Measurements from ENCODE around the gene PWP1.

GRCh38 chr12:107654873-107655272 lies 30.7 kb upstream of the PWP1 start:
- TF ChIP-seq EZH2 (IDR thresholded peaks at IDR 0.05; ENCODE audit: borderline replicate concordance, low read depth, low read length, severe bottlenecking): no peak
- no peak for TF ChIP-seq CTCF (IDR thresholded peaks at IDR 0.05; ENCODE audit: borderline replicate concordance, extremely low read depth, low read length, poor library complexity, severe bottlenecking)
